ENCODE data around the gene SMOC2. TPM values are rescaled to one million over a fixed set of nuclear protein-coding genes. Genes with fewer than 3 reads are reported as not detected.

SMOC2 gene
- total RNA-seq, 1 donor from 2014 or later, result 14.4 TPM

- Histone ChIP-seq H3K9me3 (replicated peaks) (no peaks in the 10 kb centered on the region), H3K4me1 (peaks cover 16% of the 10 kb centered on the region), H3K4me3 (no peak overlapping the region), H3K36me3 (no peaks in the 10 kb centered on the region), H3K27ac (replicated peaks) (no peak overlapping the region), H3K27me3 (ENCODE audit: low read depth) (peaks cover 92% of the 10 kb centered on the region)
- no peak for DNase-seq
- no peak for TF ChIP-seq CTCF (IDR thresholded peaks at IDR 0.05; ENCODE audit: borderline replicate concordance)
- intact Hi-C loops (cut with micrococcal nuclease), result no loop called here
Measured at GRCh38 chr6:168447700-168448099, 6.7 kb downstream of the SMOC2 start.

DNA sequence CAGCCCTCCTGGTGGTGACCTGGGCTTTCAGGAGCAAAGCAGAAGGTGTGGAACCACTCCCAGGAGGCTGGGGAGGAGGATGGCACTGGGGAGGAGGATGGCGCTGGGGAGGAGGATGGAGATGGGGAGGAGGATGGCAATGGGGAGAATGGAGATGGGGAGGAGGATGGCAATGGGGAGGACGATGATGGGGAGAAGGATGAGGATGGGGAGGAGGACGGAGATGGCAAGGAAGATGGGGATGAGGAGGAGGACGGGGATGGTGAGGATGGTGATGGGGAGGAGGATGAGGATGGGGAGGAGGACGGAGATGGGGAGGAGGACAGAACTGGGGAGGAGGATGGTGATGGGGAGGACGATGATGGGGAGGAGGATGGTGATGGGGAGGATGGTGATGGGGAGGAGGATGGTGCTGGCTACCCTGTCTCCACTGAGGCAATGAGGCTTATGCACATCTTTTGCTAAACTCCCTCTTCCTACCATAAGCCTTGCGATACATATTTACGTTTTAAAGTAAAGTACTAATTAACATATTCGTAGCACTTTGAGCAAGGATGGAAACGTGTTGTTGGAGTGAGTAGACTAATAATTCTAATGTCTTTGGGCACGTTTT is 7.4 kb downstream of the SMOC2 start:
- no peak for DNase-seq
- no peak overlapping the region for H3K27ac ChIP-seq (replicated peaks)
- peaks cover 86% of the 10 kb centered on the region for H3K27me3 ChIP-seq (ENCODE audit: low read depth)
- no peaks in the 10 kb centered on the region for H3K9me3 ChIP-seq (replicated peaks)
- H3K4me3 ChIP-seq, result no peak overlapping the region
- no peak for TF ChIP-seq CTCF (IDR thresholded peaks at IDR 0.05; ENCODE audit: borderline replicate concordance)
- peaks cover 23% of the 10 kb centered on the region for H3K4me1 ChIP-seq
- intact Hi-C loops (cut with micrococcal nuclease), result no loop called here
- H3K36me3 ChIP-seq, result no peaks in the 10 kb centered on the region

DNA sequence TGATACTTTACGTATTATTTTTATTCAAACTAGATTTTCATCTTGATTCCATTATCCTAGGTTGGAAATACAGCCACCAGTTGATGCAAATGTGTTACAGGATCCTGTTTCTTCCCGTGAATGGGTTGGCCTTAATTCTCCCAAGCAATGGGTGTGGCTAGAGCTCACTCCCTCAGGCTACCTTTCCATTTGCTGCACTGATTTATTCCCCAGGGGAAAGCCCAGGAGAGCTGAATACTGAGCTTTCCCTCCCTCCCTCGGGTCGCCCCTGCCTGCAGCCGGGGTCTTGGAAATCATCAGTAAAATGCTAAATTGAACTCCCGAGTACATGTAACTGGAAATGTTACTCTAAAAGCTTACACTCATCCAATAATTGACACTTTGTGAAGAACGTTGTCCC is 9.9 kb downstream of the SMOC2 start:
- Histone ChIP-seq H3K36me3 (no peaks in the 10 kb centered on the region), H3K27me3 (ENCODE audit: low read depth) (peaks cover 83% of the 10 kb centered on the region), H3K27ac (replicated peaks) (peak overlapping the region; percentile 56), H3K4me1 (peaks cover 27% of the 10 kb centered on the region), H3K9me3 (replicated peaks) (no peaks in the 10 kb centered on the region), H3K4me3 (no peak overlapping the region)
- no peak for DNase-seq
- intact Hi-C loops (cut with micrococcal nuclease), result no loop called here
- no peak for TF ChIP-seq CTCF (IDR thresholded peaks at IDR 0.05; ENCODE audit: borderline replicate concordance)

GRCh38 chr6:168451805-168452517 is 11.0 kb downstream of the SMOC2 start:
- no peak for DNase-seq
- H3K36me3 ChIP-seq, result no peaks in the 10 kb centered on the region
- H3K27ac ChIP-seq (replicated peaks), result peak overlapping the region; percentile 56
- H3K9me3 ChIP-seq (replicated peaks), result no peaks in the 10 kb centered on the region
- H3K4me1 ChIP-seq, result peaks cover 27% of the 10 kb centered on the region
- H3K27me3 ChIP-seq (ENCODE audit: low read depth), result peaks cover 80% of the 10 kb centered on the region
- peak; percentile 49 for TF ChIP-seq CTCF (IDR thresholded peaks at IDR 0.05; ENCODE audit: borderline replicate concordance)
- no peak overlapping the region for H3K4me3 ChIP-seq
- intact Hi-C loops (cut with micrococcal nuclease), result no loop called here

DNA sequence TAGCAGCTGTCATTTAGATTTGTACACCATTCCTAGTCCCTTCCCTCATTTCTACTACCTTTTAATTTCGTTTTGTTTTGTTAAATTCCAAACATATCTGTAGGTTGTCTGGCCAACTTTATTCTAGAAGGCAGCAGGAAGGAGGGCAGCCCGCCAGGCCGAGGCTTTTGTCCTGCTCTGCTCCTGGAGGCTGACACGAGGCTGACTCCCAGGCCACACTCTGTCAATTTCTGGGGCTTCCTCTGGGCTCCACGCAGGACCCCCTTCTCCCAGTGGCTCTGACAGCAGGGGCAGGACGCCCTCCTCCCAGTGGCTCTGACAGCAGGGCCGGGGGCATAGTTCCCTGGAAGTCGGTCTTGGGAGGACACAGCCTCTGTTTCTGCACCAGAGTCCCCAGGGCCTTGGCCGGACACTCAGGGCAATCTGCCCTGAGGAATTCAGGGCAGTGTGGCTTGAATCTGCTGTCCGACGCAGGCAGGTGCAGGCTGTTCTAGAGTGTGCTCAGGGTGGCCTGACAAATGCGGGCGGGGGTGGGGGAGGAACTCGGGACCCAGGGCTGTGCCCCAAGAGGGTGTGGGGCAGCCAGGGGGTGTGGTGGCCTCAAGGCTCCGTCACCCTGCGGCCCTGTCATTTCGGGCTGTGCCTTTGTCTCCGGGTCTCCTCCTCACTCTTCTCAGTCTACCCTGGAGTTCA is 11.8 kb downstream of the SMOC2 start:
- Histone ChIP-seq H3K4me1 (peaks cover 27% of the 10 kb centered on the region), H3K27me3 (ENCODE audit: low read depth) (peaks cover 78% of the 10 kb centered on the region), H3K27ac (replicated peaks) (peak overlapping the region; percentile 56), H3K36me3 (no peaks in the 10 kb centered on the region), H3K9me3 (replicated peaks) (no peaks in the 10 kb centered on the region), H3K4me3 (no peak overlapping the region)
- intact Hi-C loops (cut with micrococcal nuclease), result no loop called here
- peak; percentile 43 for DNase-seq
- no peak for TF ChIP-seq CTCF (IDR thresholded peaks at IDR 0.05; ENCODE audit: borderline replicate concordance)
